Umbilical cord (tissue), 2 donors: ENCODE data around the gene MICU1. TPM values are rescaled to one million over a fixed set of nuclear protein-coding genes. Genes with fewer than 3 reads are reported as not detected.

Experiments
- DNase-seq: peaks from one replicate; pipeline ENCODE4 v3.0.0-alpha.2; 2015; ENCODE audit warnings: low spot score
- total RNA-seq: library from RNA; depleted of rRNA; stranded (reverse); fragments of >200 nt; gene quantifications from one replicate; pipeline ENCODE4 v1.2.3, GENCODE V29; 2014; ENCODE audit warnings: low replicate concordance; ENCODE audit not compliant: insufficient read depth

Gene MICU1
- total RNA-seq, 1 donor from 2014 or later, result 61.9 TPM

GRCh38 chr10:72637398-72637857, 11.5 kb upstream of the MICU1 start:
- peak; percentile 35 for DNase-seq

- no peak for DNase-seq
Observed at GRCh38 chr10:72630144-72630543, 4.3 kb upstream of the MICU1 start.

- DNase-seq, result no peak
Observed at GRCh38 chr10:72626444-72626754, 520 bp upstream of the MICU1 start.

GRCh38 chr10:72625276-72625607, 637 bp downstream of the MICU1 start:
- DNase-seq, result no peak

GRCh38 chr10:72622271-72622670, 3.6 kb downstream of the MICU1 start:
- DNase-seq, result no peak

GRCh38 chr10:72616716-72617115, 9.2 kb downstream of the MICU1 start:
- peak; percentile 85 for DNase-seq

GRCh38 chr10:72615970-72616369, 9.9 kb downstream of the MICU1 start:
- no peak for DNase-seq

- DNase-seq, result peak; percentile 62
Observed at GRCh38 chr10:72612203-72612826, 13.6 kb downstream of the MICU1 start.

GRCh38 chr10:72611783-72612182, 14.1 kb downstream of the MICU1 start:
- DNase-seq, result no peak

- DNase-seq, result no peak
Observed at GRCh38 chr10:72610466-72610865, 15.4 kb downstream of the MICU1 start.

- DNase-seq, result peak; percentile 21
Observed at GRCh38 chr10:72605122-72605521, 20.8 kb downstream of the MICU1 start.

- no peak for DNase-seq
Observed at GRCh38 chr10:72601144-72601543, 24.7 kb downstream of the MICU1 start.

- DNase-seq, result no peak
Observed at GRCh38 chr10:72598769-72599701, 26.8 kb downstream of the MICU1 start.

- no peak for DNase-seq
Observed at GRCh38 chr10:72597897-72598296, 28.0 kb downstream of the MICU1 start.

- no peak for DNase-seq
Observed at GRCh38 chr10:72595436-72595835, 30.4 kb downstream of the MICU1 start.

GRCh38 chr10:72593963-72594362, 31.9 kb downstream of the MICU1 start:
- no peak for DNase-seq

GRCh38 chr10:72588266-72588665, 37.6 kb downstream of the MICU1 start:
- no peak for DNase-seq

- DNase-seq, result no peak
Observed at GRCh38 chr10:72587568-72587967, 38.3 kb downstream of the MICU1 start.

GRCh38 chr10:72574636-72575035, 51.2 kb downstream of the MICU1 start:
- DNase-seq, result no peak

- no peak for DNase-seq
Observed at GRCh38 chr10:72573079-72573478, 52.8 kb downstream of the MICU1 start.

- DNase-seq, result no peak
Observed at GRCh38 chr10:72567889-72568640, 57.8 kb downstream of the MICU1 start.

- DNase-seq, result no peak
Observed at GRCh38 chr10:72567421-72567820, 58.5 kb downstream of the MICU1 start.
